Tibial artery (tissue), 4 donors: ENCODE measurements around the gene DNER.

ENCODE experiments used
- DNase-seq, 2 donors: peaks; one replicate each; pipeline ENCODE4 v3.0.0-alpha.2; 2019
- H3K27ac ChIP-seq, 2 donors: fragments of 200-600 bp; sonication (generic) in 1 of 2; 1 replicate in 1 of 2; 2 replicates in 1 of 2; pipeline ENCODE4 v1.5.1; 2018 to 2019; ENCODE audit warnings: mild to moderate bottlenecking in 1 of 2
- H3K27me3 ChIP-seq, 2 donors: fragments of 200-600 bp; sonication (generic) in 1 of 2; one replicate each; pipeline versions ENCODE4 v1.5.1 to v1.6.0; 2016 to 2019
- H3K36me3 ChIP-seq, 3 donors: fragments of 200-600 bp; sonication (generic) in 2 of 3; one replicate each; pipeline ENCODE4 v1.5.1; 2016 to 2019; ENCODE audit warnings: mild to moderate bottlenecking in 2 of 3
- H3K4me1 ChIP-seq, 4 donors: fragments of 200-600 bp; sonication (generic) in 2 of 4; 1 replicate in 3 of 4; 2 replicates in 1 of 4; pipeline ENCODE4 v1.5.1; 2016 to 2019
- H3K4me3 ChIP-seq, 2 donors: fragments of 200-600 bp; sonication (generic) in 1 of 2; 1 replicate in 1 of 2; 2 replicates in 1 of 2; pipeline ENCODE4 v1.5.1; 2018 to 2019; ENCODE audit warnings: mild to moderate bottlenecking in 2 of 2
- H3K9me3 ChIP-seq, 3 donors: fragments of 200-600 bp; sonication (generic) in 1 of 3; one replicate each; pipeline ENCODE4 v1.5.1; 2016 to 2019
- CTCF ChIP-seq, 2 experiments: fragments of 200-600 bp in 1 of 2; fragments of 450-650 bp in 1 of 2; IDR thresholded peaks; one replicate each; pipeline ENCODE4 v1.5.1; 2017 to 2019; ENCODE audit warnings: antibody characterized with exemption in 2 of 2, mild to moderate bottlenecking in 1 of 2, moderate library complexity in 1 of 2
- intact Hi-C: fragments of 100-400 bp; cut with DNase I; formaldehyde crosslinking; loops from one replicate; pipeline ENCODE4 v1.15.0; 2023; ENCODE audit warnings: low total_unique reads

The DNER gene

GRCh38 chr2:229403296-229403695 is 311.1 kb downstream of the DNER start:
- Histone ChIP-seq H3K4me1 (peaks cover 0 to 17% (median 5%) of the 10 kb centered on the region in 4 donors), H3K4me3 (no peak overlapping the region), H3K36me3 (no peaks in the 10 kb centered on the region), H3K27ac (no peak overlapping the region), H3K27me3 (no peaks in the 10 kb centered on the region), H3K9me3 (no peaks in the 10 kb centered on the region)
- intact Hi-C loops = no loop called here
- DNase-seq = no peak
- TF ChIP-seq CTCF (IDR thresholded peaks at IDR 0.05) = no peak

- no peak overlapping the region for H3K27ac ChIP-seq
- H3K9me3 ChIP-seq = peaks cover 0 to 3% (median 0%) of the 10 kb centered on the region in 3 donors
- peaks cover 0 to 3% (median 0%) of the 10 kb centered on the region in 4 donors for H3K4me1 ChIP-seq
- no peak overlapping the region for H3K4me3 ChIP-seq
- DNase-seq = no peak
- no peak for TF ChIP-seq CTCF (IDR thresholded peaks at IDR 0.05)
- H3K36me3 ChIP-seq = no peaks in the 10 kb centered on the region
- no peaks in the 10 kb centered on the region for H3K27me3 ChIP-seq
- intact Hi-C loops = no loop called here
Observed at GRCh38 chr2:229401171-229401865, 313.0 kb downstream of the DNER start.

DNA sequence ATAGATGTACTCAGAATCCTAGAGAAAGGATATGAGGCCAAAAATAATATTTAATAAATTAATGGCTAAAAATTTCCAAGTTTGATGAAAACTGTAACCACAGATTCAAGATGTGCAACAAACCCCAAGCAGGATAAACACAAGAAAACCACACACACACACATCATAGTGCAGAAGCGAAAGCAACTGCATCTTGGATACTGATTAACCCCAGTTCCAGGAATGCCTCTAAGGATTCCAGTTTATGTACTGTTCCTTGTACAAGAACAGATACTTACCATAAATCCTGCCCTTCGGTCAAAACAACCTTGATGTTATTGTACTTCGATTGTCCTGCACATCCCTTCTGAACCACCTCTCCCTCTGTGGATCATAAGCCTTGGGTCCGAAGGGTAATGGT is 320.4 kb downstream of the DNER start:
- Histone ChIP-seq H3K4me1 (no peaks in the 10 kb centered on the region), H3K27me3 (no peaks in the 10 kb centered on the region), H3K9me3 (peaks cover 0 to 3% (median 0%) of the 10 kb centered on the region in 3 donors), H3K36me3 (no peaks in the 10 kb centered on the region), H3K27ac (no peak overlapping the region), H3K4me3 (no peak overlapping the region)
- intact Hi-C loops = no loop called here
- no peak for DNase-seq
- TF ChIP-seq CTCF (IDR thresholded peaks at IDR 0.05) = no peak

- H3K4me1 ChIP-seq = peaks cover 0 to 4% (median 2%) of the 10 kb centered on the region in 4 donors
- no peaks in the 10 kb centered on the region for H3K27me3 ChIP-seq
- H3K4me3 ChIP-seq = no peak overlapping the region
- no peak for DNase-seq
- H3K27ac ChIP-seq = no peak overlapping the region
- TF ChIP-seq CTCF (IDR thresholded peaks at IDR 0.05) = no peak
- intact Hi-C loops = no loop called here
- no peaks in the 10 kb centered on the region for H3K36me3 ChIP-seq
- no peaks in the 10 kb centered on the region for H3K9me3 ChIP-seq
Observed at GRCh38 chr2:229392196-229392595, 322.2 kb downstream of the DNER start.

GRCh38 chr2:229388731-229389130 is 325.6 kb downstream of the DNER start:
- Histone ChIP-seq H3K4me1 (peaks cover 0 to 4% (median 2%) of the 10 kb centered on the region in 4 donors), H3K4me3 (no peak overlapping the region), H3K27ac (no peak overlapping the region), H3K9me3 (peaks cover 0 to 6% (median 5%) of the 10 kb centered on the region in 3 donors), H3K27me3 (no peaks in the 10 kb centered on the region), H3K36me3 (no peaks in the 10 kb centered on the region)
- no peak for TF ChIP-seq CTCF (IDR thresholded peaks at IDR 0.05)
- intact Hi-C loops = no loop called here
- no peak for DNase-seq
